ENCODE data around the gene MICAL2. TPM values are rescaled to one million over a fixed set of nuclear protein-coding genes. Genes with fewer than 3 reads are reported as not detected.
A peak's percentile ranks its signal among the peaks of the same experiment; 100 is the strongest.

MICAL2 gene
- total RNA-seq, 1 experiment from 2014 or later: 151 TPM

- TF ChIP-seq, protein P1, sequence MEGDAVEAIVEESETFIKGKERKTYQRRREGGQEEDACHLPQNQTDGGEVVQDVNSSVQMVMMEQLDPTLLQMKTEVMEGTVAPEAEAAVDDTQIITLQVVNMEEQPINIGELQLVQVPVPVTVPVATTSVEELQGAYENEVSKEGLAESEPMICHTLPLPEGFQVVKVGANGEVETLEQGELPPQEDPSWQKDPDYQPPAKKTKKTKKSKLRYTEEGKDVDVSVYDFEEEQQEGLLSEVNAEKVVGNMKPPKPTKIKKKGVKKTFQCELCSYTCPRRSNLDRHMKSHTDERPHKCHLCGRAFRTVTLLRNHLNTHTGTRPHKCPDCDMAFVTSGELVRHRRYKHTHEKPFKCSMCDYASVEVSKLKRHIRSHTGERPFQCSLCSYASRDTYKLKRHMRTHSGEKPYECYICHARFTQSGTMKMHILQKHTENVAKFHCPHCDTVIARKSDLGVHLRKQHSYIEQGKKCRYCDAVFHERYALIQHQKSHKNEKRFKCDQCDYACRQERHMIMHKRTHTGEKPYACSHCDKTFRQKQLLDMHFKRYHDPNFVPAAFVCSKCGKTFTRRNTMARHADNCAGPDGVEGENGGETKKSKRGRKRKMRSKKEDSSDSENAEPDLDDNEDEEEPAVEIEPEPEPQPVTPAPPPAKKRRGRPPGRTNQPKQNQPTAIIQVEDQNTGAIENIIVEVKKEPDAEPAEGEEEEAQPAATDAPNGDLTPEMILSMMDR (IDR thresholded peaks at IDR 0.05; ENCODE audit: unreplicated experiment): no peak
- intact Hi-C loops (cut with micrococcal nuclease): loop anchor here (5.0 kb wide), 1 partner anchor 50 kb away; no protein-coding TSS in a partner anchor
- no peak for DNase-seq (ENCODE audit: unreplicated experiment)
- H3K36me3 Mint-ChIP-seq (ENCODE audit: insufficient read depth, unreplicated experiment): no peaks in the 10 kb centered on the region
- peak overlapping the region; percentile 65 for H3K27ac Mint-ChIP-seq (ENCODE audit: low read depth, unreplicated experiment)
- H3K4me1 Mint-ChIP-seq (ENCODE audit: insufficient read depth, unreplicated experiment): peaks cover 53% of the 10 kb centered on the region
- no peak overlapping the region for H3K4me3 Mint-ChIP-seq (ENCODE audit: unreplicated experiment)
- ChIA-PET CTCF (interaction anchor here (0.6 to 1.4 kb wide), 7 partner anchors 24 to 110 kb away, joined by 3 to 7 read pairs (median 4); no protein-coding TSS in a partner anchor), POLR2A (interaction anchor here (0.6 to 8.3 kb wide), 20 partner anchors 11 to 284 kb away, joined by 3 to 79 read pairs (median 6); partner anchors contain the start of gene MICAL2)
- BruUV-seq (replicated peaks): no TSS peak
- no peaks in the 10 kb centered on the region for H3K9me3 Mint-ChIP-seq (ENCODE audit: unreplicated experiment)
- H3K27me3 Mint-ChIP-seq (ENCODE audit: insufficient read depth, unreplicated experiment): no peaks in the 10 kb centered on the region
Measured at GRCh38 chr11:12127206-12127898, 17.0 kb downstream of the MICAL2 start.

- Mint-ChIP-seq H3K27me3 (ENCODE audit: insufficient read depth, unreplicated experiment) (no peaks in the 10 kb centered on the region), H3K4me3 (ENCODE audit: unreplicated experiment) (no peak overlapping the region), H3K36me3 (ENCODE audit: insufficient read depth, unreplicated experiment) (no peaks in the 10 kb centered on the region), H3K27ac (ENCODE audit: low read depth, unreplicated experiment) (no peak overlapping the region), H3K9me3 (ENCODE audit: unreplicated experiment) (no peaks in the 10 kb centered on the region), H3K4me1 (ENCODE audit: insufficient read depth, unreplicated experiment) (peaks cover 50% of the 10 kb centered on the region)
- ChIA-PET CTCF (interaction anchor here (1.1 kb wide), 1 partner anchor 30 kb away, joined by 7 read pairs; no protein-coding TSS in a partner anchor), POLR2A (interaction anchor here (0.6 to 8.3 kb wide), 7 partner anchors 10 to 1039 kb away, joined by 3 to 79 read pairs (median 4); partner anchors contain the start of gene MICAL2)
- TF ChIP-seq, protein P1 (IDR thresholded peaks at IDR 0.05; ENCODE audit: unreplicated experiment): no peak
- intact Hi-C loops (cut with micrococcal nuclease): loop anchor here (5.0 kb wide), 1 partner anchor 49 kb away; no protein-coding TSS in a partner anchor
- no TSS peak for BruUV-seq (replicated peaks)
- no peak for DNase-seq (ENCODE audit: unreplicated experiment)
Measured at GRCh38 chr11:12128301-12128751, 17.9 kb downstream of the MICAL2 start.

- TF ChIP-seq, protein P1 (IDR thresholded peaks at IDR 0.05; ENCODE audit: unreplicated experiment): no peak
- Mint-ChIP-seq H3K9me3 (ENCODE audit: unreplicated experiment) (no peaks in the 10 kb centered on the region), H3K36me3 (ENCODE audit: insufficient read depth, unreplicated experiment) (no peaks in the 10 kb centered on the region), H3K4me1 (ENCODE audit: insufficient read depth, unreplicated experiment) (peaks cover 41% of the 10 kb centered on the region), H3K27ac (ENCODE audit: low read depth, unreplicated experiment) (no peak overlapping the region), H3K27me3 (ENCODE audit: insufficient read depth, unreplicated experiment) (no peaks in the 10 kb centered on the region), H3K4me3 (ENCODE audit: unreplicated experiment) (no peak overlapping the region)
- POLR2A ChIA-PET: interaction anchor here (0.6 to 1.4 kb wide), 3 partner anchors 11 to 1038 kb away, joined by 3 to 4 read pairs (median 3); no protein-coding TSS in a partner anchor
- CTCF ChIA-PET: interaction anchor here (0.7 kb wide), 1 partner anchor 10 kb away, joined by 3 read pairs; no protein-coding TSS in a partner anchor
- intact Hi-C loops (cut with micrococcal nuclease): loop anchor here (5.0 kb wide), 1 partner anchor 48 kb away; no protein-coding TSS in a partner anchor
- no peak for DNase-seq (ENCODE audit: unreplicated experiment)
- BruUV-seq (replicated peaks): no TSS peak
Measured at GRCh38 chr11:12129227-12129626, 18.8 kb downstream of the MICAL2 start.

Measured in MCF 10A (cell line).